HepG2 (cell line): ENCODE results near the gene PRR12. TPM values are rescaled to one million over a fixed set of nuclear protein-coding genes. Genes with fewer than 3 reads are reported as not detected.
A peak's percentile ranks its signal among the peaks of the same experiment; 100 is the strongest.

Experiments
- ATAC-seq: fragments of 200-7000 bp; cut with Tn5 transposase; 3 replicates; pipeline ENCODE4 v1.9.1; 2020; ENCODE audit warnings: mild to moderate bottlenecking, moderate library complexity
- BruUV-seq: library from RNA; stranded (reverse); fragments of 400-500 nt; replicated peaks from 2 replicates; lab custom pipeline; 2021; lab: Mats Ljungman, UMichigan
- CTCF ChIA-PET: fragments of 300-600 bp; formaldehyde crosslinking; extraction: SDS; loops from one replicate; lab custom pipeline; 2021; ENCODE audit warnings: low total read pairs, inconsistent platforms, low intra/inter-chr PET ratio; lab: Yijun Ruan, JAX
- POLR2A ChIA-PET: fragments of 350-600 bp; sonication (Branson Sonifier 250); formaldehyde crosslinking; loops from one replicate; lab custom pipeline; 2020; ENCODE audit warnings: antibody characterized with exemption, inconsistent platforms; lab: Yijun Ruan, JAX
- DNase-seq: peaks from one replicate; pipeline ENCODE4 v3.0.0-alpha.2; 2015; ENCODE audit warnings: low spot score
- FAIRE-seq: peaks from 3 replicates; lab custom pipeline; 2011; peaks lifted over from hg19 to GRCh38; lab: Jason Lieb, UNC
- H2AFZ ChIP-seq: one replicate; pipeline ENCODE4 v1.6.1; 2011; ENCODE audit warnings: low read length, inconsistent platforms
- H3K27ac ChIP-seq: fragments of 300-600 bp; 3 replicates; pipeline ENCODE4 v1.8.0; 2011; ENCODE audit warnings: mixed run types, mild to moderate bottlenecking, mixed read lengths, low read length, inconsistent platforms; ENCODE audit not compliant: insufficient read depth; ENCODE audit errors: extremely low read length
- H3K27me3 ChIP-seq, 2 experiments: fragments of 200-600 bp in 1 of 2; 2 replicates in 1 of 2; 3 replicates in 1 of 2; pipeline versions ENCODE4 v1.6.0 to v1.8.0; 2011; ENCODE audit warnings: low read length in 2 of 2, mild to moderate bottlenecking in 2 of 2, moderate library complexity in 2 of 2, inconsistent platforms in 1 of 2; ENCODE audit not compliant: insufficient read depth in 2 of 2, control insufficient read depth in 1 of 2
- H3K36me3 ChIP-seq, 2 experiments: fragments of 200-600 bp in 1 of 2; replicated peaks in 1 of 2; 2 replicates in 1 of 2; 3 replicates in 1 of 2; pipeline versions ENCODE4 v1.5.1 to v1.8.0; 2011; ENCODE audit warnings: low read length in 2 of 2, inconsistent platforms in 1 of 2; ENCODE audit not compliant: insufficient read depth in 2 of 2, control insufficient read depth in 1 of 2
- H3K4me1 ChIP-seq: 2 replicates; pipeline ENCODE4 v1.5.1; 2012; ENCODE audit warnings: low read length, inconsistent platforms; ENCODE audit not compliant: insufficient read depth
- H3K4me2 ChIP-seq: 2 replicates; pipeline ENCODE4 v1.6.0; 2011; ENCODE audit warnings: low read depth, low read length, inconsistent platforms
- H3K4me3 ChIP-seq, 3 experiments: fragments of 200-600 bp in 1 of 3; sonication (generic), shearing (Covaris generic) in 1 of 3; replicated peaks in 1 of 3; 2 replicates each; pipeline ENCODE4 v1.5.1; 2011 to 2016; ENCODE audit warnings: low read length in 3 of 3, inconsistent platforms in 2 of 3, low read depth in 2 of 3, mild to moderate bottlenecking in 2 of 3, control low read depth in 1 of 3, mixed read lengths in 1 of 3; ENCODE audit not compliant: insufficient read depth in 1 of 3
- H3K79me2 ChIP-seq: one replicate; pipeline ENCODE4 v1.6.1; 2011; ENCODE audit warnings: low read length, inconsistent platforms; ENCODE audit not compliant: insufficient read depth
- H3K9ac ChIP-seq: 2 replicates; pipeline ENCODE4 v1.6.0; 2011; ENCODE audit warnings: mild to moderate bottlenecking, low read depth, low read length, inconsistent platforms; ENCODE audit not compliant: insufficient read depth
- H3K9me3 ChIP-seq: 2 replicates; pipeline ENCODE4 v1.5.1; 2012; ENCODE audit warnings: mild to moderate bottlenecking, low read length
- H4K20me1 ChIP-seq: 2 replicates; pipeline ENCODE4 v1.6.0; 2011; ENCODE audit warnings: inconsistent platforms, mild to moderate bottlenecking, low read length, moderate library complexity; ENCODE audit not compliant: insufficient read depth
- CENPX ChIP-seq: sonication (generic); formaldehyde crosslinking; IDR thresholded peaks from 2 replicates; pipeline ENCODE4 v1.9.0; 2021; ENCODE audit warnings: mild to moderate bottlenecking, missing genetic modification reagents, moderate library complexity
- FOXO1 ChIP-seq: sonication (generic); formaldehyde crosslinking; IDR thresholded peaks from 2 replicates; pipeline ENCODE4 v1.4.0; 2020; ENCODE audit warnings: missing genetic modification reagents
- JARID2 ChIP-seq: sonication (generic); formaldehyde crosslinking; IDR thresholded peaks from 2 replicates; pipeline ENCODE4 v1.8.1; 2023; ENCODE audit warnings: missing genetic modification reagents, inconsistent platforms; ENCODE audit not compliant: insufficient replicate concordance
- KDM3A ChIP-seq: IDR thresholded peaks from 2 replicates; pipeline ENCODE4 v1.6.1; 2018; ENCODE audit warnings: low read depth, missing compliant biosample characterization
- MTA1 ChIP-seq: sonication (generic); formaldehyde crosslinking; IDR thresholded peaks from 2 replicates; pipeline ENCODE4 v1.4.0; 2020; ENCODE audit warnings: missing genetic modification reagents, mild to moderate bottlenecking, borderline replicate concordance
- RBFOX2 ChIP-seq: fragments of 200-400 bp; formaldehyde crosslinking; IDR thresholded peaks from 2 replicates; pipeline ENCODE4 v1.6.1; 2017; ENCODE audit warnings: low read depth, mild to moderate bottlenecking, low read length
- SALL1 ChIP-seq: sonication (generic); formaldehyde crosslinking; IDR thresholded peaks from 2 replicates; pipeline ENCODE4 v1.8.0; 2022; ENCODE audit warnings: mild to moderate bottlenecking, missing genetic modification reagents
- SIX1 ChIP-seq: sonication (generic); formaldehyde crosslinking; IDR thresholded peaks from 2 replicates; pipeline ENCODE4 v1.4.0; 2020; ENCODE audit warnings: missing genetic modification reagents, borderline replicate concordance
- XRCC5 ChIP-seq: fragments of 200-400 bp; formaldehyde crosslinking; optimal IDR thresholded peaks from 2 replicates; pipeline ENCODE3; 2017; ENCODE audit warnings: mild to moderate bottlenecking, low read length
- ZNF138 ChIP-seq: sonication (generic); formaldehyde crosslinking; IDR thresholded peaks from 2 replicates; pipeline ENCODE4 v1.5.0; 2020; ENCODE audit warnings: mild to moderate bottlenecking, low read depth, missing genetic modification reagents
- ZNF317 ChIP-seq: sonication (generic); formaldehyde crosslinking; IDR thresholded peaks from 2 replicates; pipeline ENCODE4 v1.5.0; 2020; ENCODE audit warnings: mild to moderate bottlenecking, missing genetic modification reagents
- ZNF446 ChIP-seq: sonication (generic); formaldehyde crosslinking; IDR thresholded peaks from 2 replicates; pipeline ENCODE4 v1.5.0; 2020; ENCODE audit warnings: mild to moderate bottlenecking, missing genetic modification reagents
- ZNF569 ChIP-seq: sonication (generic); formaldehyde crosslinking; IDR thresholded peaks from 2 replicates; pipeline ENCODE4 v1.5.0; 2020; ENCODE audit warnings: mild to moderate bottlenecking, missing genetic modification reagents, moderate library complexity, borderline replicate concordance
- ZNF660 ChIP-seq: sonication (generic); formaldehyde crosslinking; IDR thresholded peaks from 2 replicates; pipeline ENCODE4 v1.5.1; 2020; ENCODE audit warnings: mild to moderate bottlenecking, low read depth, missing genetic modification reagents, borderline replicate concordance
- WGBS: methylation state at CpG from one replicate; pipeline ENCODE4 v1.1.6; 2017; ENCODE audit warnings: low lambda C conversion rate; 5-methylcytosine and 5-hydroxymethylcytosine counted together
- in situ Hi-C: cut with HindIII; loops from 2 replicates; pipeline ENCODE4 v1.10.0; 2017; ENCODE audit warnings: low pct_unique_long_range_greater_than_20kb; ENCODE audit not compliant: extremely low pct_ligation_motif_present
- intact Hi-C: fragments of 100-400 bp; cut with micrococcal nuclease; formaldehyde crosslinking; loops from one replicate; pipeline ENCODE4 v1.10.0; 2022; ENCODE audit not compliant: unreplicated experiment
- polyA plus RNA-seq, 8 experiments: library from polyadenylated mRNA; depleted of rRNA in 3 of 8; stranded (reverse) in 7 of 8; unstranded in 1 of 8; fragments of >200 nt; fragmentation: Illumina TruSeq in 4 of 8; extraction: Trizol in 4 of 8; gene quantifications; 2 replicates each; pipeline versions ENCODE4 v1.2.1 to v1.2.3, GENCODE V29; 2011 to 2016; ENCODE audit warnings: low read depth in 4 of 8, missing spikeins in 1 of 8, mixed read lengths in 1 of 8; ENCODE audit not compliant: insufficient read depth in 1 of 8
- total RNA-seq, 5 experiments: library from RNA; depleted of rRNA; stranded (reverse); fragments of >200 nt; fragmentation: Illumina TruSeq; extraction: Trizol; gene quantifications; 2 replicates each; pipeline ENCODE4 v1.2.3, GENCODE V29; 2016; ENCODE audit warnings: low read depth in 1 of 5
- TF ChIP-seq, protein P1 (sequence below): sonication (generic); formaldehyde crosslinking; IDR thresholded peaks from 2 replicates; pipeline ENCODE4 v1.4.0; 2020; ENCODE audit warnings: mild to moderate bottlenecking, missing genetic modification reagents, borderline replicate concordance
- TF ChIP-seq, protein P2 (sequence below): sonication (generic); formaldehyde crosslinking; IDR thresholded peaks from 2 replicates; pipeline ENCODE4 v1.4.0; 2020; ENCODE audit warnings: mild to moderate bottlenecking, missing genetic modification reagents
- TF ChIP-seq, protein P3 (sequence below): sonication (generic); formaldehyde crosslinking; IDR thresholded peaks from 2 replicates; pipeline ENCODE4 v1.4.0; 2020; ENCODE audit warnings: missing genetic modification reagents
- TF ChIP-seq, protein P4 (sequence below): sonication (generic); formaldehyde crosslinking; IDR thresholded peaks from 2 replicates; pipeline ENCODE4 v1.5.0; 2020; ENCODE audit warnings: missing genetic modification reagents, mild to moderate bottlenecking, borderline replicate concordance

Gene PRR12
- total and polyA plus RNA-seq, 2 of the 13 experiments (the other 11 are each of a cell fraction or from before 2014, with no cell fraction given), result 0.62 to 1.5 TPM

DNA sequence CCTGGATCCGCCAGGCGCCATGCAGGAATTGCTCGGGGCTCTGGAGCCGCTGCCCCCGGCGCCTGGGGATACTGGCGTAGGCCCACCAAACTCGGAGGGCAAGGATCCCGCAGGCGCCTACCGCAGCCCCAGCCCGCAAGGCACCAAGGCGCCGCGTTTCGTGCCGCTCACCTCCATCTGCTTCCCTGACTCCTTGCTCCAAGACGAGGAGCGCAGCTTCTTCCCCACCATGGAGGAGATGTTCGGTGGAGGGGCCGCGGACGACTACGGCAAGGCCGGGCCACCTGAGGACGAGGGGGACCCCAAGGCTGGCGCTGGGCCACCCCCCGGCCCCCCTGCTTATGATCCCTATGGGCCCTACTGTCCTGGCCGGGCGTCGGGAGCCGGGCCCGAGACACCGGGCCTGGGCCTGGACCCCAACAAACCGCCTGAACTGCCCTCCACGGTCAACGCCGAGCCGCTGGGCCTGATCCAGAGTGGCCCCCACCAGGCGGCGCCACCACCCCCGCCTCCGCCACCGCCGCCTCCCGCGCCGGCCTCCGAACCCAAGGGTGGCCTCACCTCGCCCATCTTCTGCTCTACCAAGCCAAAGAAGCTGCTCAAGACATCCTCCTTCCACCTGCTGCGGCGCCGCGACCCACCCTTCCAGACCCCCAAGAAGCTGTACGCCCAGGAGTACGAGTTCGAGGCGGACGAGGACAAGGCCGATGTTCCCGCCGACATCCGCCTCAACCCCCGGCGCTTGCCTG, 6.1 kb downstream of the PRR12 start:
- BruUV-seq, result no TSS peak
- ChIA-PET POLR2A (interaction anchor here (0.9 kb wide), 1 partner anchor 45 kb away, joined by 4 read pairs; the partner anchor contains the start of gene SCAF1), CTCF (interaction anchor here (0.7 kb wide), 1 partner anchor 75 kb away, joined by 3 read pairs; no protein-coding TSS in a partner anchor)
- Histone ChIP-seq H3K4me2 (no peak overlapping the region), H3K9me3 (no peaks in the 10 kb centered on the region), H3K79me2 (peaks cover 9% of the 10 kb centered on the region), H3K27me3 (no peaks in the 10 kb centered on the region), H4K20me1 (0 out of 2 replicates have a peak, but pooled peaks cover 5% of the 10 kb centered on the region), H3K9ac (no peak overlapping the region), H2AFZ (no peak overlapping the region), H3K36me3 (peaks cover 7 to 44% of the 10 kb centered on the region in 2 experiments; a peak in 4 of 5 replicates), H3K4me3 (no peak overlapping the region), H3K27ac (no peak overlapping the region), H3K4me1 (peaks cover 15% of the 10 kb centered on the region)
- no peak for DNase-seq
- intact Hi-C loops (no loop called here), in situ Hi-C loops (loop anchor here (10.0 kb wide), 1 partner anchor 78 kb away; the partner anchor contains the start of gene PRMT1)
- WGBS, result 96% methylated on average over 54 of the region's 65 CpGs
- FAIRE-seq, result no peak
- ATAC-seq, result no peak
- TF ChIP-seq ZNF660 (CRISPR knock-in tag) (no peak), CENPX (no peak), SALL1 (CRISPR knock-in tag) (no peak), KDM3A (no peak), ZNF569 (CRISPR knock-in tag) (no peak), MTA1 (CRISPR knock-in tag) (no peak), ZNF138 (CRISPR knock-in tag) (no peak), ZNF317 (CRISPR knock-in tag) (no peak), JARID2 (CRISPR knock-in tag) (no peak), SIX1 (CRISPR knock-in tag) (no peak), XRCC5 (no peak), FOXO1 (CRISPR knock-in tag) (no peak), RBFOX2 (peak; percentile 47; the same call in 1 of the 2 replicates), ZNF446 (CRISPR knock-in tag) (no peak)
- TF ChIP-seq, protein P1, sequence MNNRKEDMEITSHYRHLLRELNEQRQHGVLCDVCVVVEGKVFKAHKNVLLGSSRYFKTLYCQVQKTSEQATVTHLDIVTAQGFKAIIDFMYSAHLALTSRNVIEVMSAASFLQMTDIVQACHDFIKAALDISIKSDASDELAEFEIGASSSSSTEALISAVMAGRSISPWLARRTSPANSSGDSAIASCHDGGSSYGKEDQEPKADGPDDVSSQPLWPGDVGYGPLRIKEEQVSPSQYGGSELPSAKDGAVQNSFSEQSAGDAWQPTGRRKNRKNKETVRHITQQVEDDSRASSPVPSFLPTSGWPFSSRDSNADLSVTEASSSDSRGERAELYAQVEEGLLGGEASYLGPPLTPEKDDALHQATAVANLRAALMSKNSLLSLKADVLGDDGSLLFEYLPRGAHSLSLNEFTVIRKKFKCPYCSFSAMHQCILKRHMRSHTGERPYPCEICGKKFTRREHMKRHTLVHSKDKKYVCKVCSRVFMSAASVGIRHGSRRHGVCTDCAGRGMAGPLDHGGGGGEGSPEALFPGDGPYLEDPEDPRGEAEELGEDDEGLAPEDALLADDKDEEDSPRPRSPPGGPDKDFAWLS (CRISPR knock-in tag), result no peak
- TF ChIP-seq, protein P2, sequence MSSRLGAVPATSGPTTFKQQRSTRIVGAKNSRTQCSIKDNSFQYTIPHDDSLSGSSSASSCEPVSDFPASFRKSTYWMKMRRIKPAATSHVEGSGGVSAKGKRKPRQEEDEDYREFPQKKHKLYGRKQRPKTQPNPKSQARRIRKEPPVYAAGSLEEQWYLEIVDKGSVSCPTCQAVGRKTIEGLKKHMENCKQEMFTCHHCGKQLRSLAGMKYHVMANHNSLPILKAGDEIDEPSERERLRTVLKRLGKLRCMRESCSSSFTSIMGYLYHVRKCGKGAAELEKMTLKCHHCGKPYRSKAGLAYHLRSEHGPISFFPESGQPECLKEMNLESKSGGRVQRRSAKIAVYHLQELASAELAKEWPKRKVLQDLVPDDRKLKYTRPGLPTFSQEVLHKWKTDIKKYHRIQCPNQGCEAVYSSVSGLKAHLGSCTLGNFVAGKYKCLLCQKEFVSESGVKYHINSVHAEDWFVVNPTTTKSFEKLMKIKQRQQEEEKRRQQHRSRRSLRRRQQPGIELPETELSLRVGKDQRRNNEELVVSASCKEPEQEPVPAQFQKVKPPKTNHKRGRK (CRISPR knock-in tag), result no peak
- TF ChIP-seq, protein P3, sequence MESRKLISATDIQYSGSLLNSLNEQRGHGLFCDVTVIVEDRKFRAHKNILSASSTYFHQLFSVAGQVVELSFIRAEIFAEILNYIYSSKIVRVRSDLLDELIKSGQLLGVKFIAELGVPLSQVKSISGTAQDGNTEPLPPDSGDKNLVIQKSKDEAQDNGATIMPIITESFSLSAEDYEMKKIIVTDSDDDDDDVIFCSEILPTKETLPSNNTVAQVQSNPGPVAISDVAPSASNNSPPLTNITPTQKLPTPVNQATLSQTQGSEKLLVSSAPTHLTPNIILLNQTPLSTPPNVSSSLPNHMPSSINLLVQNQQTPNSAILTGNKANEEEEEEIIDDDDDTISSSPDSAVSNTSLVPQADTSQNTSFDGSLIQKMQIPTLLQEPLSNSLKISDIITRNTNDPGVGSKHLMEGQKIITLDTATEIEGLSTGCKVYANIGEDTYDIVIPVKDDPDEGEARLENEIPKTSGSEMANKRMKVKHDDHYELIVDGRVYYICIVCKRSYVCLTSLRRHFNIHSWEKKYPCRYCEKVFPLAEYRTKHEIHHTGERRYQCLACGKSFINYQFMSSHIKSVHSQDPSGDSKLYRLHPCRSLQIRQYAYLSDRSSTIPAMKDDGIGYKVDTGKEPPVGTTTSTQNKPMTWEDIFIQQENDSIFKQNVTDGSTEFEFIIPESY, result peak; percentile 86
- TF ChIP-seq, protein P4, sequence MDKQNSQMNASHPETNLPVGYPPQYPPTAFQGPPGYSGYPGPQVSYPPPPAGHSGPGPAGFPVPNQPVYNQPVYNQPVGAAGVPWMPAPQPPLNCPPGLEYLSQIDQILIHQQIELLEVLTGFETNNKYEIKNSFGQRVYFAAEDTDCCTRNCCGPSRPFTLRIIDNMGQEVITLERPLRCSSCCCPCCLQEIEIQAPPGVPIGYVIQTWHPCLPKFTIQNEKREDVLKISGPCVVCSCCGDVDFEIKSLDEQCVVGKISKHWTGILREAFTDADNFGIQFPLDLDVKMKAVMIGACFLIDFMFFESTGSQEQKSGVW (CRISPR knock-in tag), result no peak
